ENCODE measurements around the gene RNF224.
A peak's percentile ranks its signal among the peaks of the same experiment; 100 is the strongest.
"Not testable (repeated sequence)": the region's sequence is repeated elsewhere in the genome, so short reads cannot be mapped to it uniquely, and the experiment has no call there.

The RNF224 gene

GRCh38 chr9:137228506-137228967, 1.2 kb downstream of the RNF224 start:
- no peak for DNase-seq (ENCODE audit: low read depth)

- no peak for DNase-seq (ENCODE audit: low read depth)
These were observed 1.9 kb downstream of the RNF224 start for GRCh38 chr9:137228968-137229896.

DNA sequence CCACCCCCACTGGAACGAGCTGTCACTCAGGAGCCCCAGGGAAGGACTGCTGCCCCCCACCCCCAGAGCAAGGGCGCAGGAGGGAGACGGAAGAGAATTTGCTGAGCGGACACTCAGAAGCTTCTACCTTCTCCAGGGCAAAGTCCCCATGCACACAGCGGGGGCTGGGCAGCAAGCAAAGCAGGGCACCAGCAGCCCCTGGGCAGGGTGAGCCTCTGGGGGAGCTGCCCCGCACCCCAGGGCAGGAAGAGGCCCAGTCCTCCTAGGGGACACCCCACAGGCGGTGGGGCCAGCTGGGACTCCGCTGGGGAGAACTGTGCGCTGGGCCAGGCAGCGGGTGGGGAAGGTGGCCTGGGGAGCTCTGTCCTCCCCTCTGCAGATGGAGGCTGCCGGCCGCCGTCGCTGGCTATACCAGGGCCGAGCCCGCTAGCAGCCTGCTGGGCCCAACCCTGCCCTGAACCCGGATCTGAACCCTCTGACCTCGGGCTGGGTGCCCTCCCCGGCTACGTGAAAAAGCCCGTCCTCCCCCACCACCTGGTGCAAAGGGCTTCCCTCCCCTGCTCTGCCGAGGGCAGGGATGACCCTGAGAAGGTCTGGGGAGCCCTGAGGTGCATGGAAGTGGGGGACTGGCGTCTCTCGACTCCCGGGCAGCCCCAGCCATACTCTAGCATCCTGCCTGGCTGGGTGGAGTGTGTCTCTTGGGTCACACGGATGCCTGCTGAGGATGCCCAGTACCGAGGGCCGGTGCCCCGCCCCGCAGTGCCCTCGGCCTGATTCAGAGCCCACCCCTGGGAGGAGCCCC, 2.8 kb downstream of the RNF224 start:
- DNase-seq (ENCODE audit: low read depth), result no peak

DNA sequence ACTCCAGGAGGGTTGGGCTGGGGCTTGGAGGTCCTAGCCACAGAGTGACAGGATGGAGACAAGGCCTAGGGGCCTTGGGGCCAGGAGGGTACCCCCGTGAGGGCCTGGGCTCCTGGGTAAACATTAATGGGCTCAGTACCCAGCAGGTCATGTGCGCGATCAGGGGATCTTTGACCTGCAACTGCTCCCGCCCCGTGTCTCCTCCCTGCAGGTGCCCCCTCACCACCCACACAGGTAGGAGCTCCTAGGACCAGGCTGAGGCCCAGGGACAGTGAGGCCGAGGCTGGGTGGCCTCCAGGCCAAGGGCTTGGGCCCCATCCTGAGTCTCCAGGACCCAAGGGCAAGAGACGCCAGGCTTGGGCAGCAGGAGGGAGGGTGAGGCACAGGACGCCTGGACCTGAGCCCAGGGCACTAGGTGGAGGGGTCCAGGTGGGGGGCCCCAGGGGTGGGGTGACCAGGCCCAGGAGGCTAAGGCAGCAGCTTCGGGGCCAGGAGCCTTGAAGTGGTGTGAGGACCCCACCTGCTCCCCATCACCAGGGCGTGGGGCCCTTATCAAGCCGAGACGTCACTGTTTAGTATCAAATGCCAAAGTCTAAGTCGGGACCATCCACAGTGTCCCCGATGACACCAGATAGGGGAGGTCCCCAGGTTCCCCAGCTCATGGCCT, 3.5 kb downstream of the RNF224 start, which contains the start of gene SLC34A3:
Gene SLC34A3 (plus strand): TSS at position 197 of the 667 bp plus-strand sequence. CDS start 802 bp downstream, outside the sequence.
- no peak for DNase-seq (ENCODE audit: low read depth)

DNA sequence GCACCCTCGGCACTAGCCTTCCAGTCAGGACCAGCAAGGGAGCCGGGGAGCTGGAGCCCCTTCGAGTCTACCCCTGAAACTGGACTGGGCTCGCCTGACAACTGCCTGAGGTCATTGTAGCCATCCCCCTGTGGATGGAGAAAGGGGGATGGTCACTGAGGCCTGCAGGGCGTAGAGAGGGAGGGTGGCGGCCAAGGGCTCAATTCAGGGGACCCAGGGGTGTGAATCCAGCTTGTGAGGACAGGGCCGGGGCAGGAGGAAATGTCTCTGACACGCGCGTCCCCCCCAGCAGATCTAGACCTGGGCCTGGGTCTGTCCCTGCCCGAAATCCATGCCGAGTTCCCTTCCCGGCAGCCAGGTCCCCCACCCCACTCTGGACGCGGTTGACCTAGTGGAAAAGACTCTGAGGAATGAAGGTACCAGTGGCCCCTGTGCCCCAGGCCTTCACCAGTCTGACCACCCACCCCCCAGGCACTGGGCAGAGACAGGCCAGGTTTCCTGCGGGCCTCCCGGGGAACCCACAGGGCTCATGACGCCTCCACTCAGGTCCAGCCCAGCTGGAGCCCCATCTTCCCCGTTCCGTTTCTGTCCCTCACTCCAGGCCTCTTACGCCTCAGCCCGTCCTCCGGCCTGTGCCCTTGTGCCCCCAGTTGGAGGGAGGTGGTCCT, 4.2 kb downstream of the RNF224 start:
- no peak for DNase-seq (ENCODE audit: low read depth)

DNA sequence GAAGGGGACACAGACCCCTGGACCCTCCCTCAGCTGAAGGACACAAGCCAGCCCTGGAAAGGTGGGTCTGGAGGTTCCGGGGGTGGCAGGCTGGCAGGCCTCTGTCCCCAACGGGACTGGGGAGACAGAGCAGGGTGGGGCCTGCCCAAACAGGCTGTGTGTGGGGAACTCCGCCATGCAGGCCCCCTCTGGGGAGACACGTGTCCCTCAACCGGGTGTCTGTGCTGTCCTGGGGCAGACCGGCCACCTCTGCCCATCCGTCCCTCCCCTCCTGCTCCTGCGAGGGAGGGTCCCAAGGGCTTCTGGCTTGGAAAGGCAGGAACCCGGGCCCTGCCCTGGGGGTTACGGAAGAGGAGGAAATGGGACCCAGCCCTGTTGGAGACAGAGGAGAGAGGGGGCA, 4.8 kb downstream of the RNF224 start:
- DNase-seq (ENCODE audit: low read depth), result no peak

DNA sequence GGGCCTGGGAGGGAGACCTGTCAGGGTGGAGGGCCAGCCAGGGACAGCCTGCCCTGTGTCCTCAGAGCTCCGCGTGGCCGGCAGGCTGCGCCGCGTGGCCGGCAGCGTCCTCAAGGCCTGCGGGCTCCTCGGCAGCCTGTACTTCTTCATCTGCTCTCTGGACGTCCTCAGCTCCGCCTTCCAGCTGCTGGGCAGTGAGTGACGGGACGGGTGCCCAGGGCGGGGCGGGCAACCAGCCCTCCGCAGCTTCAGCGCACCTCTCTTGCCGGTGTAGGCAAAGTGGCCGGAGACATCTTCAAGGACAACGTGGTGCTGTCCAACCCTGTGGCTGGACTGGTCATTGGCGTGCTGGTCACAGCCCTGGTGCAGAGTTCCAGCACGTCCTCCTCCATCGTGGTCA, 5.2 kb downstream of the RNF224 start:
- no peak for DNase-seq (ENCODE audit: low read depth)

- DNase-seq (ENCODE audit: low read depth), result no peak
These were observed 6.1 kb downstream of the RNF224 start for GRCh38 chr9:137233143-137233980.

DNA sequence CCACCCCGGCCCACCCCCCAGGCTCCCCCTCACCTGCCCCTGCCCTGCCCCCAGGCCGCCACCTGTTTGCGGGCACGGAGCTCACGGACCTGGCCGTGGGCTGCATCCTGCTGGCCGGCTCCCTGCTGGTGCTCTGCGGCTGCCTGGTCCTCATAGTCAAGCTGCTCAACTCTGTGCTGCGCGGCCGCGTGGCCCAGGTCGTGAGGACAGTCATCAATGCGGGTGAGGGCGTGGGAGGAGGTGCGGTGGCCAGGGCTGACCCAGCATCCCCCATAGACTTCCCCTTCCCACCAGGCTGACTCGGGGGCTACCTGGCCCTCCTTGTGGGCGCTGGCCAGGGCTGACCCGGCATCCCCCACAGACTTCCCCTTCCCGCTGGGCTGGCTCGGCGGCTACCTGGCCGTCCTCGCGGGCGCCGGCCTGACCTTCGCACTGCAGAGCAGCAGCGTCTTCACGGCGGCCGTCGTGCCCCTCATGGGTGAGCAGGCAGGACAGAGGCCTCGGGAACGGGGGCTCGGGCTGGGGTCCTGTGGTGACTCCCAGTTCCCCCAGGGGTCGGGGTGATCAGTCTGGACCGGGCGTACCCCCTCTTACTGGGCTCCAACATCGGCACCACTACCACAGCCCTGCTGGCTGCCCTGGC, 6.9 kb downstream of the RNF224 start:
- DNase-seq (ENCODE audit: low read depth), result no peak

DNA sequence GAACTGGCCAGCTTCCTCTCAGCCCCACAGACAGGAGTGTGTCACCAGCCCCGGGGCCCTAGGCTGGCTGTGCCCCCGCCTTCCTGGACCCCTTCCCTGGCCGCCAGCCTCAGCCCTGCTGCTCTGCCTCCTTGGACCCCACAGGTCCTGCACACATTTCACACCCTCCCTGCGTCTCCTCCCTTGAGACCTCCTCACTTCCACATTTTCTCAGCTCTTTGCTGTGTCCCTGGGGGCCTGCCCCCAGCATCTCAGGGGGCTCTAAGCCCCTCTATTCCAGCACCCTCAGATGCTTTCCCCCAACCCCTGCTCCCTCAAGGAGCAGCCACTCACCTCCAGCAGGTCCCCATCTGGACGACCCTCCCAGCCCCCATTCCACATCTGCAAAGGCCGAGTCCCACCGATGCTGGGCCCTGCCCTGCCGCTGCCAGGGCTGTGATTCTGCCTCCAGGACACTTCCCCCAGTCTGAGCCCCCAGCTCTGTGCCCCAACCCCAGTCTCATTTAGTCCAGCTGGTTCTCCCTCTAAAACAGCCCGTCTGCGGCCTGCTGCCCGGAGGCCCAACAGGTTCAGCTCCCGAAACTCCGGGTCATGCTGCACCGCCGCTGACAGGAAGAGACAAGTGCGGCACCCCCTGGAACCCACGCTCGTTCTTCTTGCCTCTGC, 7.6 kb downstream of the RNF224 start:
- DNase-seq (ENCODE audit: low read depth), result no peak

- DNase-seq (ENCODE audit: low read depth), result no peak
These were observed 8.3 kb downstream of the RNF224 start for GRCh38 chr9:137235424-137236237.

GRCh38 chr9:137236238-137236935, 9.1 kb downstream of the RNF224 start:
- DNase-seq (ENCODE audit: low read depth), result peak; percentile 79

DNA sequence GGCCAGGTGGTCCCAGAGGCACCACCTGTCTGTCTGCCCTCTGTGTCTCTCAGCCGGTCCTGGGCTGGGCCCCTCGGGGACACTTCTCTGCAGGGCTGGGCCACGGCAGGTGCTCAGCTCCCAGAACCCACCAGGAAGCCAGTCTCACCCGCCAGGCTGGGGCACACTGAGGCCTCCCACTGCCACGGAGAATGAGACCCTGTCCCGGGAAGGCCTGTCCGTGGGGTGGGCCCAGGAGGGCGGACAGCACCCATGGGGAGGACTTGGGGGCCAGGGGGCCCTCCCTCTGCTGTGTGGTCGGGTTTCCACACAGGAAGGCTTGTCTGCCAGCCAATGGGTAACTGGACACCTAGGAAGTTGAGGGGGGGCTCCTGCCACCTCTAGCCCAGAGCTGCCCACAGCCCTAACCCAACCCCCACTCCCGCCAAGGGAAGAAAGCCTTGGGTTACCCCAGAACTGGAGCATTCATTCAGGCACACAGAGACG, 9.7 kb downstream of the RNF224 start:
- no peak for DNase-seq (ENCODE audit: low read depth)

GRCh38 chr9:137237759-137238726, 10.7 kb downstream of the RNF224 start:
- no peak for DNase-seq (ENCODE audit: low read depth)

- DNase-seq (ENCODE audit: low read depth), result not testable (repeated sequence)
These were observed 12.4 kb downstream of the RNF224 start for GRCh38 chr9:137239541-137240200.

GRCh38 chr9:137240318-137240840, 13.1 kb downstream of the RNF224 start:
- DNase-seq (ENCODE audit: low read depth), result peak; percentile 68
